OCI-LY3 (cell line): ENCODE results near the gene SLC2A6.

Experiments
- H2AFZ ChIP-seq: fragments of 200-600, 300-600 bp; shearing (Covaris generic); 2 replicates; pipeline ENCODE4 v1.6.0; 2014; ENCODE audit warnings: antibody characterized with exemption, low read depth, low read length
- H3K27ac ChIP-seq: fragments of 200-600, 300-600 bp; sonication (generic); 2 replicates; pipeline ENCODE4 v1.5.1; 2014; ENCODE audit warnings: mild to moderate bottlenecking, low read length, moderate library complexity, mixed read lengths
- H3K27me3 ChIP-seq: fragments of 200-600, 300-600 bp; sonication (generic); 2 replicates; pipeline ENCODE4 v1.6.1; 2014; ENCODE audit warnings: low read depth, low read length, mixed read lengths
- H3K36me3 ChIP-seq: fragments of 200-600, 300-600 bp; sonication (generic); replicated peaks from 2 replicates; pipeline ENCODE3; 2014; ENCODE audit warnings: low read depth, low read length, mixed read lengths
- H3K4me1 ChIP-seq: fragments of 300-600, 200-600 bp; sonication (generic); 2 replicates; pipeline ENCODE4 v1.6.1; 2014; ENCODE audit warnings: low read length, mixed read lengths
- H3K4me2 ChIP-seq: fragments of 200-600, 300-600 bp; sonication (generic); 2 replicates; pipeline ENCODE4 v1.6.1; 2014; ENCODE audit warnings: low read length, mixed read lengths
- H3K4me3 ChIP-seq: fragments of 300-600, 200-600 bp; sonication (generic); 2 replicates; pipeline ENCODE4 v1.5.1; 2014; ENCODE audit warnings: antibody characterized with exemption, mild to moderate bottlenecking, low read length, moderate library complexity
- H3K79me2 ChIP-seq: fragments of 300-600, 200-600 bp; shearing (Covaris generic); 2 replicates; pipeline ENCODE4 v1.6.1; 2014; ENCODE audit warnings: mild to moderate bottlenecking, low read length, mixed read lengths
- H3K9ac ChIP-seq: fragments of 300-600, 200-600 bp; shearing (Covaris generic); 2 replicates; pipeline ENCODE4 v1.6.0; 2014; ENCODE audit warnings: mild to moderate bottlenecking, low read length, moderate library complexity
- H3K9me3 ChIP-seq: fragments of 200-600, 300-600 bp; shearing (Covaris generic); 2 replicates; pipeline ENCODE4 v1.6.1; 2014; ENCODE audit warnings: low read length, mixed read lengths; ENCODE audit not compliant: insufficient read depth
- H4K20me1 ChIP-seq: fragments of 200-600, 300-600 bp; sonication (generic); 2 replicates; pipeline ENCODE4 v1.6.1; 2016; ENCODE audit warnings: low read length, mixed read lengths; ENCODE audit not compliant: insufficient read depth
- CTCF ChIP-seq: fragments of 200-600, 300-600 bp; sonication (generic); IDR thresholded peaks from 2 replicates; pipeline ENCODE4 v1.5.1; 2014; ENCODE audit warnings: antibody characterized with exemption, low read length, low read depth
- EZH2phosphoT487 ChIP-seq: fragments of 200-600 bp; shearing (Covaris generic); IDR thresholded peaks from 2 replicates; pipeline ENCODE4 v1.6.1; 2018; ENCODE audit warnings: antibody characterized with exemption, mixed run types, low read depth

Gene SLC2A6

GRCh38 chr9:133515240-133515610 lies 36.3 kb upstream of the SLC2A6 start:
- no peak overlapping the region for H2AFZ ChIP-seq
- TF ChIP-seq EZH2phosphoT487 = no peak
- no peak for TF ChIP-seq CTCF
- no peaks in the 10 kb centered on the region for H3K4me1 ChIP-seq
- H4K20me1 ChIP-seq = no peaks in the 10 kb centered on the region
- H3K27ac ChIP-seq = no peak overlapping the region
- no peaks in the 10 kb centered on the region for H3K9me3 ChIP-seq
- H3K36me3 ChIP-seq = no peaks in the 10 kb centered on the region
- H3K9ac ChIP-seq = no peak overlapping the region
- H3K4me2 ChIP-seq = no peak overlapping the region
- peaks cover 9% of the 10 kb centered on the region for H3K27me3 ChIP-seq
- H3K4me3 ChIP-seq = no peak overlapping the region
- H3K79me2 ChIP-seq = no peaks in the 10 kb centered on the region

- H3K4me1 ChIP-seq = no peaks in the 10 kb centered on the region
- H3K9me3 ChIP-seq = no peaks in the 10 kb centered on the region
- H3K4me3 ChIP-seq = no peak overlapping the region
- H2AFZ ChIP-seq = no peak overlapping the region
- no peak for TF ChIP-seq EZH2phosphoT487
- TF ChIP-seq CTCF = no peak
- H3K36me3 ChIP-seq = no peaks in the 10 kb centered on the region
- no peak overlapping the region for H3K4me2 ChIP-seq
- no peaks in the 10 kb centered on the region for H4K20me1 ChIP-seq
- H3K9ac ChIP-seq = no peak overlapping the region
- H3K79me2 ChIP-seq = no peaks in the 10 kb centered on the region
- peaks cover 6% of the 10 kb centered on the region for H3K27me3 ChIP-seq
- H3K27ac ChIP-seq = no peak overlapping the region
Observed at GRCh38 chr9:133514460-133515239, 35.8 kb upstream of the SLC2A6 start.

GRCh38 chr9:133513214-133514100 lies 34.6 kb upstream of the SLC2A6 start:
- no peak overlapping the region for H3K27ac ChIP-seq
- H3K4me2 ChIP-seq = no peak overlapping the region
- H2AFZ ChIP-seq = no peak overlapping the region
- H3K36me3 ChIP-seq = no peaks in the 10 kb centered on the region
- no peaks in the 10 kb centered on the region for H3K9me3 ChIP-seq
- H3K4me3 ChIP-seq = no peak overlapping the region
- H4K20me1 ChIP-seq = no peaks in the 10 kb centered on the region
- H3K4me1 ChIP-seq = no peaks in the 10 kb centered on the region
- no peak overlapping the region for H3K9ac ChIP-seq
- H3K79me2 ChIP-seq = no peaks in the 10 kb centered on the region
- H3K27me3 ChIP-seq = peaks cover 3% of the 10 kb centered on the region; the same call in 1 of the 2 replicates
- no peak for TF ChIP-seq CTCF
